Stimulated activated CD4-positive, alpha-beta T cell treated with anti-CD3 and anti-CD28 coated beads, Interleukin-15, amount 100 ng/mL, for 24 hours (primary cell): ENCODE results near the gene MACROD2.
"Not testable (repeated sequence)": the region's sequence is repeated elsewhere in the genome, so short reads cannot be mapped to it uniquely, and the experiment has no call there.

Source experiments
- DNase-seq: peaks from one replicate; pipeline ENCODE4 v3.0.0-alpha.2; 2020

MACROD2 gene

DNA sequence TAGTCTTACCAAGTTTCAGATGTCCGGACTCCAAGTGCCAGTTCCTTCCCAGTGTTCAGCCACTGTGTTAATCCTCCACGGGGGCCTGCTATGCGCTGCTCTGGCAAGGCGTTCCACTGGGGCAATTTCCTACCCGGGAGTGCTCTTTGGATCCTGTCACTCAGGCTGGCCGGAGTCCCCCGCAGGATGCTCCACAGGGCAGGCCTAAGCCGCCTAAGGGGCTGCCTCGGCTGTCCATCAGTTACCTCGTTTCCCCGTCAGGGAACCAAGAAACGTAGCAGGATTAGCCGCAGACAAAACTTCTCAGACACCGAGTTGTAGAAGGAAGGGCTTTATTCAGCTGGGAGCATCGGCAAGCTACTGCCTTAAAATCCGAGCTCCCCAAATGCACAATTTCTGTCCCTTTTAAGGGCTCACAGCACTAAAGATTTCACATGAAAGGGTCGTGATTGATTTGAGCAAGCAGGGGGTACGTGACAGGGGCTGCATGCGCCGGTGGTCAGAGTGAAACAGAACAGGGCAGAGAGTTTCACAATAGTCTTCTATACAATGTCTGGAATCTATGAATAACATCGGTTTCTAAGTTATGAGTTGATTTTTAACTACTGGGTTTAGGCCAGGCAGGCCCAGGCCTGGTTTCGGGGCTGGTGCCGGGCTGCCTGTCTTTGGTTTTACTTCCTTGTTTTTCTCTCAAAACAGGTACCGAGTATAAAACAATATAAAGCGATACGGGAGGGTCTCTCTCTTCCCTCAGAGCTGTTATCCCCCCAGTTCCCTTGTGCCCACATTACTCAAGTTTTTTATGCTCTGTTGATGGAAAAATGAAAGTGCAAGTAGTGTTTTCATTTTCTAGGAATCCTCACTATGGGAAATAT, 1990.4 kb downstream of the MACROD2 start:
- DNase-seq: not testable (repeated sequence)

DNA sequence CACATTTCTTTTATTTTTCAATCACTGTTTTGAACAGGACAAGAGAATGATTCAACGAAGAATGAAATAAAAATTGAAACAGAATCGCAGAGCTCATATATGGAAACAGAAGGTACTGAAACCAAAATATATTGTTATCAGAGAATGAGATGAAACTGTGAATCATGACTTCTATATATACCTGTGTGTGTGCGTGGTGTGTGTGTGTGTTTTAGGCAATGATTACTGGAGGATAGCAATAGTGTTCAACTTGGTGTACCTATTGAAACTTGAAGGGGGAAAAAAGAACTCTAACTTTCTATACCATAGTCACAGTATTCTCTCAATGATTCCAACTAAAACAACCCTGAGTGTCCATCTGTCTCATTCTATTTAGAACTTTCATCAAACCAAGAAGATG, 1991.4 kb downstream of the MACROD2 start:
- DNase-seq: no peak

DNA sequence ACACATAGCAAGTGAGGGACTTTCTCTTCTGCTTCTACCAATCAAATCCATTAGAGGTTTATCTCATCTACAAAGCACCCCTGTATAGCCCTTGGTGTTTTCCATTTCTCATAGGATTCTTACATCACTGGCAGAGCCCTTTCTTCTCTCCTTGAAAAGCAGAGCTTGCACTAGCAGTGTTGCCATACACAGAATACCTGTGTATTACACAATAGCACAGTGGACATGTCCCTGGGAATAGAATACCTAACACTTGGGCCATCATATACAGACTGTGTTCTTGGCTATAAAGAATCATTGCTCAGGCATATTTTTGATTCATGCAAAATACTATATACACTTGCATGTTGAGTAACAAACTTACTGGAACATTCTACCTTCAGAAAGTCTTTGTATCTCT, 1996.0 kb downstream of the MACROD2 start:
- no peak for DNase-seq

DNA sequence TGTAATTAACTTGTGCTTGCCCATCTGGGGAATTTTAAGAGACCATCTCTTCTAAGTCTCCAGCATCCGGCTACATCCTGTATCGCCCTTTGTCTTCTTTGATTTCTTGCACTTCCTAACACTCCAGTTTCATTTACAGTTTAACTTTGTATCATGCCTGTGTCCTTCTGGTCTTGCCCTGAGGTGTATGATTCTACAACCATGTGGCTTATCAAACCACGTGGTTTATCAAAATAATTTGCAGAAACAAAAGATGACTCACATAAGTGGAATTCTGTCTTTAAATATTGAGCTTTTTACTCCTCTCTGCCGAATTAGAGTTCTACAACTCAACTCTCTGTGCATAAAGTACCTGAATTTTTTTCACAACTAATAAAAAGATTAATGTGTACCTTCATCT, 1997.2 kb downstream of the MACROD2 start:
- no peak for DNase-seq

DNA sequence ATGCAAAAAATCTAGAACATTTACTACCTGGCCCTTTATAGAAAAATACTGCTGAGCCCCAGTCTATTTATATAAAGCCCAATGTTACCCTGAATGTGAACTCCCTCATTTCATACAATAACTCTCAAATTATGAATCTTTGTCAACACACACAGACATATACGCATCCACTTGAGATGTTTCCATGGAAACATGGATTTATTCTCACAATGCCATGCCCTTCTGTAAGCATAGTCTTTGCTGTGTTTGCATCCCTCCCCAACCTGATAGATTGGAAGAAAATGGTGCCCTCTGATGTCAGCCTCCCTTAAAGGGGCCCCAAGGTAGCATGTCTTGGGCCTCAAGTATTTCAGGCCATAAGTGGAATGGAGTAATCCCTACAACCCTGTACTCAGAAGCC, 2004.8 kb downstream of the MACROD2 start:
- no peak for DNase-seq

DNA sequence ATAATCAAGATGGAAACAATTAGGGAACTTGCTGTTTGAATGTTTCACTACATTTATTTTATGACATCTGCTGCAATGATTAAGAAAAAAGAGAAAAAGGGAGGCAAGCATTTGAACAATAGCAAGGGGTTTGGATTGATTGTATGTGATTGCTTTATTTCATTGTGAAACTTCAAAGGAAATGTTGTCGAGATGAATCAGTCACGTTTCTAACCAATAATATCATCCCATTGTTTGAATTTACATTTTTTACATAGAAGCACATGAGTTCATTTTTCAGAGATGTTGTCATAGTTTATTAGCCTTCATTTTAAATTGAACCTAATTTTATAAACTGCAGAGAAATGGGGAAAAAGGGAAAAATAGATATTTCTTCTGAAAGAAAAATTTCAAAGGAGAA, 2006.0 kb downstream of the MACROD2 start:
- DNase-seq: no peak

DNA sequence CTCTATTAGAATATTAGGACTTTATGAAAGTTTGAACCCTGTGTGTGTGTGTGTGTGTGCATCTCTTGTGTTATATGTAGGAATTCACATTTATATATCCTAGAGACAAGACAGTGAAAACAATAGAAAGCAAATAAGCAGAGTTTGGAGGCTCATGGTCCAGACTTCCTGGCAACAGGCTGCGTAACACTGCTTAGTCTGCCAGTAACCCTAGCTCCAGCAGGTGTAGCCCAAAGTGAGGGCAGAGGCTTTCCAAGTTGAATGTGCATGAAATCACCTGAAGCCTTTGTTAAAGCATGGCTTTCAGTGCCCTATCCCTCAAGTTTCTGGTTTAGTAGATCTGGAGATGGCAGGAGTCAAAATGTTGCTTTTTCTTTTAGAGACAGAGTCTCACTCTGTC, 2008.0 kb downstream of the MACROD2 start:
- DNase-seq: no peak

DNA sequence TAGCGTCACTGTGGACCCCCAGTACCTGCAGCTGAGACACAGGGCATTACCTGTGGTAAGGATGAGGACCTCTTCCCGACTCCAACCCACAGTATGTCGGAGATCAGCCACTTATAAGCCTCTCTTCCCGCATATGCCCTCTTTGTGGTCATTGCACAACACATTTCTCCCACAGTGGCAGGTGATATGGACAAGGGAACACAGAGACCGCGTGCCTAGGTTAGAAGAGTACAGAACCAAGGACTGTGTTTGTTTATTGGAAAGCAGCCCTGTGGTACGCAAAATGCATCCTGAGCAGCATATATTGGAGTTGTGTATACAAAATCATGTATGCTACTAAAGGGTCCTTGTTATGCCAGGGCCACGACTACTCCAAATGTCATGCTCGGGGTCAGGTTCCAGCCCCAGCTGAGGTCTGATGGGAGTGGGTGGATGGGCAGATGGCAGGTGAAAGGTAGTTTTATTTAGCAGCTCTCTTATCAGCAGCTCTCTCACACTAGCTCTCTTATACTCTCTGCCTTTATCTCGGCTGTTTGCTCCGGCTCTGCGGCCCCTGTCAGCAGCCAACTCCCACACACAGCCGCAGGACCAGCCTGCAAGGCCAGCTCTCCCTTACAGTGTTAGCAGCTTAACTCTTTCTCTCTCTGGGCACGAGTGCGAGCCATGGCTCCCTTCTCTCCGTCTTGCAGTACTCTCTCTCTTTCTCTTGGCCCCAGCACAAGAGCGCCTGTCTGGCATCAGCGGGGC, 2009.0 kb downstream of the MACROD2 start:
- DNase-seq: no peak

DNA sequence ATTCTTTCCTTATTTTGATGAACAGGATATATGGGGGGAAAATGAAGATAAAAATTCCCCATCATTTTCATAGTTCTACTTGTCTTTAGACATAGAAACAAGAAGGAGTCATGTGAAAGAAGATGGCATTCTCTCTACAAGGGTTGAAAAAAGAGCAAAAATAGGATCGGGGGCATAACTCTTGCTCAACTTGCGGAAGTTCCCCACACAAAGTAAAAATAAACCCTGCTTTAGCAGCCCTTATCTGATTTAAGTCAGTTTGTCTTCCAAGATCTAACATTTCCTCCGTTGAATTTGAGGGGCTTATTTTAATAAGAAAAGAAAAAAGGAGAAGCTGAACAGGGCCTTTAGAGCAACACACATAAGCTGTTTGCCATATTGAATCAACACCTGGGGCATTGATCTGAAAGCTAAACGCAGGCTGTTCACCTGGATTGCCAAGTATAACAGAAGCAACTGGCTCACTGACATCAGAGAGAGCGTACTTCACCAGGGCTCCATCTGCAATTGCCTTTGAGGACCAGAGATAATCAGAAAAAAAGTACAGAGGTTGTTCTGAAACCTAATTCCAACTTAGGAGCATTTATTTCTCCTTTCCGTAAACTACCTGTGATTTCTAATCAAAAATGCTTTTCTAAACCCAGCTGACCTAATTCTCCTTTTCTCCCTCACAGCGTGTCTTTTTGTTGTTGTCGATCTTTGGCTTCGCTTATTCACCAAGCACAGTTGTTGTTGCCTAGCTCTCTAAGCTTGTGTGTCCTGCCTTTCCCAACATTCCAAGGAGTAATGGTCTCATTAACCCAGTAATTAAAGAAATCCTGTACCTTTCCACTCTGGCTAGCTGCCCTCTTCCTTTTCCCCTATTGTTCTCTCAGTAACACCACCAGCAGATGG, 2010.0 kb downstream of the MACROD2 start:
- DNase-seq: no peak

DNA sequence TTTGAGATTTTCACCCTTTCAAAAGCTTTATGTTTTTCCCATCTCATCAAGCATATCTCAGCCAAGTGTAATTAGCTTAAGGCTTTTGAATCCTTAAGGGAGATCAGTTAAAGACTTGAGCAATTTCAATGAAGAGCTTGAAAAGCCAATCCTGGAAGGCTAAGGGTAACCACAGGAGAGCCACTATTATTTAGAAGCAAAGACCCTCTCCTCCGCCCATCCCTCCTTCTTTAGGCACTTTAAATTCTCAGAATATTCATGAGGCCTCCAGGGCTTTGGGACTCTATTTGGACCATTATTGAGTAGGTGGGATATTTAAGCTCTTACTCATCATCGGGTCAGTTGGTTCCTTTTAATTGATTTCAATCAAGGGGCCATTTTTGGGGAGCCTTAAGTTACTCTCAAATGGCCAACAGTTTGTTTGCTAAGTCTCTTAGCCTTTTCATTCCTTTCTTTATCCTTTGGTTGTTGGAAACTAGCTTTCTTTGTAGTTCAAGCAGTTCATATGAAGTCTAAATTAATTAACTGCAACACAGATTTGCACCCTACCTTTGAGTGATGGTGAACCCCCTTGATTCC, 2010.7 kb downstream of the MACROD2 start:
- no peak for DNase-seq

DNA sequence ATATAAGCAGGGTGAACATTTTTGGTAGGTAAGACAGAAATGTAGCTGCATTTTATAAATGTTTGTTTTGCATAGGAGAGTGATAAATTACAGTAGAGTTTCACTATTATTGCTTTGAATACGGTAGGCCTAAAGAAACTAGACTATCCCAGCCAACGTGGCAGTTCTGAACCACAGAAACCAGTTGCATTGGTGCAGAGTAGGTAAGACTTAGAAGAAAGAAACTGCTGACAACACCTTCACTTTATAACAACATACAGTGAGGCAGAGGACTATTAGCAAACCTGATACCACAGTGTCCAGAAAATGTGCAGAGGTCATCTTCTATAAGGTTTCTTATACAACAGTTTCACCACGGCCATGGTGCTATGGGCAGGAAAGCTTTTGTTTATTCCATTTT, 2011.8 kb downstream of the MACROD2 start:
- DNase-seq: no peak

DNA sequence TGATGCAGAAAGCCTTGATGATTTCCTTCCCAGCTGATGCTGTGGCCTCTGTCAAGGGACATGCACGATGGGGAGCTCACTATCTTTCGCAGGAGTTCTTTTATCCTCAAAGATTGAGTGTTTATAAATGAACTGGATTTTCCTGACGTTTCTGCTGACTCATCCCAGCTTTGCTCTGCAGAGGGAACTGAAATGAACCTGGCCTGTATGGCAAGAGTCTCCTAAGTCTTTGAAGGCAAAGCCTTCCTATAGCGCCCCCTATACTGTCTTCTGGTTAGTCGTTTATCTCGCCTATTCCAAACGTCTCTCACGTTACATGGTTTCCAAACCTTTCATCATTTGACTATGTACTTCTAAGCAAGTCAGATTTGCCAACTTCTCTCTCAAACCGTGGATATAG, 2012.6 kb downstream of the MACROD2 start:
- DNase-seq: no peak

DNA sequence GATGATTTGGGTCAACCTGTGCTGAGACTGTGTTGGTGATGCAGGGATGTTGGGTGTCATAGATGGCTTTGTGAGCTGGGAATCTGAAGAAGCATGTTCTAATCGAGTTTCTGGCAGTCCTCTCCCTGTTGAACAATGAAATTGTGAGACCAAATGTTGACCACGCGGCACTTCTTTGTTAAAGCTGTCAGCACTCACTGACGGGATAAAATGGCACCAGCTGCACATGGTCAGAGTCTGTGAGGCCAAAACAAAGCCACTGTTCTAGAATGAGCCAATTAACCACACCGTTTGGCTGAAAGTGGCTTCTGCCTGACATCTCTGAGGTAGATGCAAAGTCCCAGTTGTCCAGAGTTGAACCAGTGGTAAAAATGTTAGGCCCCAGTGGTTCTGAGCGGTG, 2015.7 kb downstream of the MACROD2 start:
- no peak for DNase-seq

DNA sequence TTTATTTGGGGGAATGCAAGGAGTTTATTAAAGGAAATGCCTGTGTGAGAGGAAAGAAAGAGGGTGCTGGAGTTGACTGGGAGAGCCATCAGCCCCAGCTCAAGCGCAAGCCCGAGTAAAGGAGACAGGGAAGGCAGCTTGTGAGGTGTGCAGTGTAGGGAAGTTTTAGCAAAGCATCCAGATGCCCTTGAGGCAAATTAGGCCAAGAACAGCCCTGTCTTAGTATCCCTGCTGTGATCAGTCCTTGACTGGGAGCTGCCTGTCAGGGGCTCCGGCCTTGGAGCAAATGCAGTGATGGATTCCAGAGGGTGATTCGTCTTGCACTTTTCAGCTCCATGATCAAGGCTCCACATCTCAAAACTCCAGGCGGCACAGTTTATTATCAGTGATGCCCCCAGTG, 2016.2 kb downstream of the MACROD2 start:
- DNase-seq: no peak

DNA sequence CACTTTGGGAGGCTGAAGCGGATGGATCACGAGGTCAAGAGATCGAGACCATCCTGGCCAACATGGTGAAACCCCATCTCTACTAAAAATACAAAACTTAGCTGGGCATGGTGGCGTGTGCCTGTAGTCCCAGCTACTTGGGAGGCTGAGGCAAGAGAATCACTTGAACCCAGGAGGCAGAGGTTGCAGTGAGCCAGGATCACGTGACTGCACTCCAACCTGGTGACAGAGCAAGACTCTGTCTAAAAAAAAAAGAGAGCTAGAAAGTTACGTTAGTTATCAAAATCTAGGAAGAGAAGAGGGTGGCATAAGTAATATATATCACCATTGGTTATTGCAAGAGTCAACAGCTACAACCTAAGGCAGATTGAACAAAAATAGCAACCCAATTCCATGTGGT, 2017.6 kb downstream of the MACROD2 start:
- not testable (repeated sequence) for DNase-seq

DNA sequence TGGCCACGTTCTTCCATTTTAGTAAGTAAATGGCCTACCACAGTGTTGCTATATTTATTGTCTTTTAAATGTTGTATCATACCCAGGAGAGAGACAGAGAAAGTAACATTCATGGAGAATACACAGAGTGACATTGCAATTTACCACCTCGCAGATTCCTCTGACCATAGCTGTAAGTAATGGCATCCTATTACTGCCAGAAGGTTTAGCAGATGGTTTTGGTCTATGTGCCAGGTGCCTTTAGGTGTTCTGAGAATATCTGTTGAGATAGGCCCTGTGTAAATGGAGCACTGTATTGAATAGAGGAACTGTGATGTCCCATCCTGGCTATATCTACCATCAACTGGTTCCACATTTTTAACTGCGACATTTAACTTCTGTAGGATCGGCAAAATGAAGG, 2018.3 kb downstream of the MACROD2 start:
- no peak for DNase-seq

DNA sequence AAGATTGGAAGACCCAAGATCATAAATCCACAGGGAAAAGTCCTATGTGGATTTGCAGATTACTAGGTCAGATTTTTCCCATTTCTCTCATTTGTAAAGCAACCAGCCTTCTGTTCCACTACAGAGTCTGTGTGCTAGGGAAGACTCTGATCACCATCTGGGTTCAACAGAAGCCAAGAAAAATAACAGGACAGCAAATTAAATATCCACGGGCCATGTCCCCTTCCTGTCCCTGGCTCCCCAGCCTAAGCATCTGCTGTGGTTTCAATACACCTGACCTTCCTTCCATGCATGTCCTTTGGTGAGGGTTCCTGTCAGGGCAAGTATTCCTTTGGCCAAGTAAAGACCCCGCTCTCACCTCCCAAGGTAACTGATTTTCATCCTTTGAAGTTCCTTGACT, 2019.1 kb downstream of the MACROD2 start:
- DNase-seq: no peak

DNA sequence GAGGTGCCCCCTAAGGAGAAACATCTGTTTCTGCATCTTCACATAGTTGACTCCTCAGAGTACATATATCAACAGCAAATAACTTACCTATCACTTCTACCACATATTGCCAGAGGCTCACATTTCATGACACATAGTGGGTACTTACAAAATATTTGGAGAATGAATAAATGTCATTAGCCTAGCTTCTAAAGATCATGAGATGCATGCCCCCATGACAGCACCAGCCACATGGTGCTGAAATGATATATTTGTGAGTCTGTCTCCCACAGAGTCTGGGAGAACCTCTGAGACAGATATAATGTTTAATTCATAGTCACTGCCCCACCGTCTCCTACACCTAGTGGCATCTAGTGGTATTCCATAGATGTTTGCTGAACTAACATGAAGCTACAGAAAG, 2022.3 kb downstream of the MACROD2 start:
- no peak for DNase-seq

DNA sequence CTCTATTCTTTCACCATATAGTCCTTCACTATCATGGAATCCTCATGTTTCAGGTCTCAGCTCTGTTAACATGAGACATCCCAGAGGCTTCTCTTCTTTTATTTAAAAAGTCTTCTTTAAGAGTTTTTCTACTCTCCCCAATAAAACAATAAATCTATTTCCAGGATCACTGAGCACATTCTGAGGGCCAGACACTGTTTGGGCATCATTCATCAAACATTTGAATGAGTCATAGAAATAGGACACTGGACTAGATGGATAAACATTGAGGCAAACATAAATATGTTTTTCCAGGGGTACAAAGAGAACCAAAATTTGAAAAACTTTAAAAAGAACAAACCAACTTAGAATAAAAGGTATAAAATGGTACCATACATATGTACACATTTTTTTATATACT, 2023.6 kb downstream of the MACROD2 start:
- DNase-seq: no peak

DNA sequence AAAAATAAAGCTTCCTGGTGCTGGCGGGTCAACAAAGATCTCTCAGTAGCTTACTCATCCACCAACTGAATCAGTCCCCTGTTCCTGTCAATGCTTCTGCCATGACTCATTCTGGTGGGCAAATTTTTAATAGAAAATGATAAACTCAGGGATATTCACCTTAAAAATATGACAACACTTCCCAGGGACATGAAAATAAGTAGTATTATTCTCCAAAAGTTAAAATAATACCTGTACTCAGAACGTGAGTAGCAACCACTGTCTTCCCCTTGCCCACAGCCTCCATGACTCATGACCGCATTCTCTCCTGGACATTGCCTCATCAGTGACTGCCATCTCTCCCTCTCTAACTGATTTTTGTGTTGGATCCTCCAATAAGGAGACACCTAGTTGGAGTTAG, 2025.7 kb downstream of the MACROD2 start:
- DNase-seq: no peak

DNA sequence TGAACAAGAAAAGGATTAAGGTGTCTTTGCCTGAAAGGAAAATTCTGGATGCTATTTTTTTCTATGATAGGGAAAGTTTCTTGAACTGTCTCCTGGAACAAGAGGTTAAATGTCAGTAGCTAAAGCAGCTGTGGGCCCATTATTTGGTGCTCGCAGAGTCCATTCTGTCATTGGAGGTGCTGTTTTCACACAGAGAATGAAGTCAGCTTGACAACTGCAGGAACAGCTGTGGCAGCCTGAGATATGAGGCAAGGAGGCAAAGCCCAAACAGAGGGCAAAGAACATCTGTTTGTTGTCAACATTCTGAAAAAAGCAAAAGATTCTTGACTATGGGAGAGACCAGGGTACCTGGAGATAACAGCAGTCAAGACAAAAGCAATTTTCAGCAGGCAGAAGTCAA, 2029.8 kb downstream of the MACROD2 start:
- no peak for DNase-seq

DNA sequence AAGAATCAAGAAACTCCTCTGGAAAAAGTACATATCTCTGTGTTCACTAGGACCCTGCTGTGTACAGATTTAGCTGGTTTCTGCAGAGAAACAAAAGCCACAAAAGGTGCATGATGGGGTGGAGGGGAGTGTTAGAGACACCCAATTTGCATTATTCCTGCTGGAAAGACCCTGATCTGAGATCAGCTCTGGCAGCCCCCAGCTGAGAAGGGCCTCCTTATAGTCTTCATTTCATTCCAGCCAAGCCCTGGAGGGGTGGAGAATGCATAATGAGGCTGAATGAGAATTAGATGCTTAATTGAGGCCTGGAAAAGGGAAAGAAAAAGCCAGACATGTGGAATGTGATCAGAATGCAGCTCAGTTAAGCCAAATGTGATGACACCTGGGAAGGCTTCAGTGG, 2032.4 kb downstream of the MACROD2 start:
- DNase-seq: no peak

DNA sequence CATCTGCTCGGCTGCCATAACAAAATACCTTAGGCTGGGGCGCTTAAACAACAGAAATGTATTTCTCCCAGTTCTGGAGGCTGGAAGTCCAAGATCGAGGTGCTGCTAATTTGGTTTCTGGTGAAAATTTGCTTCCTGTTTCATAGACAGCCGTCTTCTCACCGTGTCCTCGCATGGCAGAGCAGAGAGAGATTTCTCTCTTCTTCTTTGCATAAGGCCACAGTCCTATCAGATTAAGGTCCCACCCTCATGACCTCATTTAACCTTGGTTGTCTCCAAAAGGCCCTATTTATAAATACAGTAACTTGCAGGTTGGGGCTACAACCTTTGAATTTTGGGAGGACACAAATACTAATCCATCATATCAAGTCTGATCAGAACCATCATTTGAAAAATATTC, 2033.6 kb downstream of the MACROD2 start:
- no peak for DNase-seq
